IPS-NIHi7 (cell line): ENCODE data around the gene CDH23.

Experiments used
- DNase-seq: peaks from one replicate; pipeline ENCODE4 v3.0.0; 2012; ENCODE audit warnings: mixed read lengths; ENCODE audit errors: extremely low spot score

CDH23 gene

DNA sequence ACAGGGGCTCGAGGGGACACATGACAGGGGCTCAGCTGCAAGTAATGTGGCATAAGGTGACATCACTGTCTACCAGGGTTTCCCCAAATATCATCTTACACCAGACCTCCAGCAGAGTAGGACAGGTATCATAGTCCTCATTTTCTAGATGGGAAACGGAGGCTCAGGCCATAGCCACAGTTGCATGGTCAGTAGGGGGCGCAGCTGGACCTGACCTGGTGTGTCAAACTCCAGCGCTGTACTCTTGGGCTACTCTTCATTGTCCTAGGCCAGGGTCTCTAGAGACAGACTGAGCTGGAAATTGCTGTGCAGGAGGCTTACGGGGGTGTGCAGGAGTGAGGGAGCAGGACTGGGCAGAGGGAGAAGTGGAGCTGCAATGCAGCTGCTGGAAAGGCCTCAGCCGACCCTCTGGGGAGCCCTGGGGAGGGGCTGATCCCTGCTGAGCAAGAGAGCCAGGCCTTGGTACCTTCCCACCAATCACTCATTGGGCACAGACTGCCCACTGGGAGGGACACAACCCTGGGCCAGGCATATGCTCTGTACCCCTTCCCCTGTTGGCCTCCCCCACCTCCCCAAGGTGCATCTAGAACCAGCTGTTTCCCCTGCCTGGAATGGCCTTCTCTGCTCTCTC is 89.9 kb downstream of the CDH23 start:
- peak; percentile 91 for DNase-seq

DNA sequence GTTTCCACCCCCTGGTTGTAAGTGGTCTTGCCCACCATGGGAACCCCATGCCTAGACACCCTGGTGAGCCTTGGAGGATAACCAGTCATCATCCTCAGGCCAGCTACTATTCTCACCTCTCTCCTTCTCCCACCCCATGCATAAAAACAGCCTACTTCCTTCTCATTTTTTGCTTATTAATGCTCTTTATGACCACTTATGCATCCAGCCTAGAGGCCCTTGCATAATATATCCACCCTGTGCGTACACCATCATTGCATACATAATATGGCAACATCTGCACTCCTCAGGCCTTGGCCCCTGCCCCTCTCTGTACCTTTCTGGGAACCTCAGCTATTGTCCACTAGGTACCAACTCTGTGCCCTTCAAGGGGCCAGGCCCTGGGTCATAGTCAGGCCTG is 91.0 kb downstream of the CDH23 start:
- DNase-seq, result no peak

DNA sequence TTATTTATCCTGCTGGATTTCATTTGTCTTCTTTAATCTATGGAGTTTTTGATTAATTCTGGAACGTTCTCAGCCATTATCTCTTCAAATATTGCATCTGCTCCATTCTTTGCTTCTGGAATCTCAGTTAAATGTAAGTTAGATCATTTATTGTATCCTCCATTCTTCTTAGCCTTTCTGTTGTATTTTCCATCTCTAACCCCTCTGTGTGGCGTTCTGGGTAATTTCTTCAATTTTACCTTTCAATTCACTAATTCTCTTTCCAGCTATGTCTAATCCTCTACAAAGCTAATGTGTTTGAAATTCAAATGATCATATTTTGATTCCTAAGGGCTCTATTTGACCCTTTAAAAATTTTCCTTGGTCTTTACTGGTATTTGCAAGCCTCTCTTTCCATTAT is 92.4 kb downstream of the CDH23 start:
- no peak for DNase-seq

DNA sequence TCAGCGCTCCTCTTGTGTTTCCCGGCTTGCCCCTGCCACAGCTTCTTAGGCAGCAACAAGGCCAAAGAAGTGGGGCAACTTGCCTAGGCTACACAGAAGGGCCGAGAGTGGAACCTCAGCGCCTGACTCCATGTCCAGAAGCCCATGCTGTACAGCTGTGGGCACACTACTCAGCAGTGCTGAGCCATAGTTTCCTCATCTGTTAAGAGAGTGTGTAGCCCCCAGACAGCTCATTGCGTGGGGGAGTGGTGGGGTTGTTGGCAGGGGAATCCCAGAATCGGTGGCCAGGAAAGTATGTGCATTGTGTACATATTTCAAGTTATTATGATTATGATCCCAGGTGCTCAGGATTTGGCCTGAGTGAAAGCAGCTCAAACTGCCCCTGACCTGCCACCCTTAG is 96.2 kb downstream of the CDH23 start:
- DNase-seq, result no peak

DNA sequence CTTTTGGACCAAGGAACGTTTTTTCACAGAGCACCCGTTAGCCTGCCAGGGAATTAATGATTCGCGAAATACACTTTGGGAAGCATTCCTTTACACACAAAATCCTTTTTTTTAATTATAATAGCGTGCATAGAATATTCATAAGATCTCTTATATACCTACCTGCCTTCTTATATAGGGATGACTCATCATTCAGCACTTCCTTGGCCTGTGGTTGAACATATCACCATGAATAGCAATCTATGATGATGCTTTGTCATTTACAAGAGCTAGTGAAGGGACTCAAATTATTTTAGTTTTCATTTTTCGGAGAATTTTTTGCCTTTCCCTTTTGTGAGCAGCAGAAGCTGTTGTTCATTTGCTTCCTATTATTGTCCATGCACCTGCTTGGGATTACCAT is 97.0 kb downstream of the CDH23 start:
- no peak for DNase-seq

DNA sequence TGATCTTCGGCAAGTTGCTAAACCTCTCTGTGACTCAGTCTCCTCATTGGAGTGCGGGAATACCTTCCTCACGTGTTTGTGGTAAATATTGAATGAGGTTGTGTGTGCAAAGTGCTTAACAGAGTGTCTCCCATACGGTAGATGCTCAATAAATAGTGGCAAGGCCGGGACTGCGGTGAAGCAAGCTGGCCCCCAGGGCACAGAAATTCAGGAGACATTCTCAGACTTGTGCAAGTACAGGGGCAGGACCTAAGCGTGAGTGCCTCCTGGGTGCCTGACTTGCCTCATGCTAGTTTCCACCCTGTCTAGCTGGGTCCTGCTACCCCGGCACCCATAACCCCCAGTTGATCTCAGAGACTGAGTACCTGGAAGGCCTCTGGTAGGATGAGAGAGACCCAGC is 97.8 kb downstream of the CDH23 start:
- no peak for DNase-seq

DNA sequence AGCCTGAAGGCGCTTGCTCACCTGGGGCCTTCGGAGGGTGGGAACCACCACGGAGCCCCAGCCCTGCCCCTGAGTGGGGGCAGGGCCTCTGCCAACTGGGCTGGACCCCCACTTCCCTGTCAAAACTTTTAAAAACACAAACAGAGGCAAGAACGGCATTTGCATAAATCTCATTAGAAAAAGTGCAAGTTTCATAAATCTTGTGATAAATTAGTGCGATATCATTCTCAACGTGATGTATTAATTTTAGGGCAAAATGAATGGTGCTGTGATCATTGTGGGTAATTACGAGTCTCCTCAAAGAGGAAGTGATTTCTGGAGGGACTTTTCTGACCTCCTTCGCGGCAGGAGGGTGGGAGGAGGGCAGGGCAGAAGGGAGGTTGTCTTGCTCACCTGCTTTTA is 98.3 kb downstream of the CDH23 start:
- DNase-seq, result no peak

DNA sequence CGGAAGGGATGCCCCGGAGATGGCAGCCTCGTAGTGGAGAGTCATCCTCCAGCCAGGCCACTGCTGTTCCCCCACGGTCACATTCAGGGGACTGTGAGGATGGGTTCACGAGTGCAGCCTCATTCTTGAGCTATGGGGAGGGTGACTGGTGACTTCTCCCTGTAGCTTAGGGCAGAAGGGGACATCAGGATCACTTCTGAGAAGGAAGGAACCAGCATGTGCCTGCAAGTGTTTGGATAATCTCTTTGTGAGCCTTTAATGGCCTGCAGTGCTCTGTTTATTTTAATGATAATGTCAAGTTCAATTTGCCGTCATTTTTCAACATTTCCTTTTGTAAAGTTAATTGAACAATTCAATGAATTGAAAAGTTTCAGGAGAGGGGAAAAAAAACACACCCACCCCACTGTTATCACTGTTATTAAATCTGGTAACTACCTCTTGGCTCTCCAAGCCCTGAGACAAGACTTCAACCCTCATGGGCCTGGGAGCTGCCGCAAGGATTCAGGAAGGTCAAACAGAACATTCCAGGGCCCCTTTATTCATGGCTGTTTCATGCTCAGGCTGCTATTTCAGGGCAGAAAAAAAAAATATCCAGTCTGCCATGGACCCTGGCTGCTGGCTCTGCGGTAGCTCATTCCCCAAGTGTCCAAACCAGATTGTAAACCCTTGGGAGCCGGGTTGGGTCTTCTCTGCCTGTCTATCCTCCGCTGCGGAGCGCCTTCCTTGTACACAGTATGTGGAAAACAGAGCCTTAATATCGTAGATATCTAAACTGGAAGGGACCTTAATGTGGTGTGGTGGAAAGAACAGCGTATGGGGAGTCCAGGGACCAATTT is 100.4 kb downstream of the CDH23 start:
- no peak for DNase-seq

DNA sequence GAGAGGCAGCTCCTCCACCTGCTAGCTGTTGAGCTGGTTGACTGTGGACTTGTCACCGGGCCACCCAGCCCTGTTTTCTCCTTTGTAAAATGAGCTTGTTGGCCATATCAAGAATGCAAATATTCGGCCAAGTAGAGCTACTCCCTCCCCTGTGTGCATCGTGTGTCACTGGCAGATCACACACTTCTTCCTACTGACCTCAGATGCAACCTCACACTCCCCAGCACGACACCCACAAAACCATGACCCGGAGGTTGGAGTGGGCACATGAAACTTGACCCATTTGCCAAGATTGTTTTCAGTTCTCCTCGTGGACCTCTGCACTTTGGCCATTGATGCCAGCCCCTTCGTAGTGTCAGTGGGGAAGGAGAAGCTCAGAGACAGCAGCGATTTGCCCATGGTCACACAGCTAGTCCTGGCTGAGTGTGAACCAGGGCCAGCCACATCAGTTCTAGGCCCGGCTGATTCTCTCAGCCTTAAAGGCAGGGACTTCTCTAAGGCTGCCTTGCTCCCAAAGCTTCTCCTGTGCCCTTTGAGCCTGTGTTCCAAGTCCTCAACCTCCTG is 101.1 kb downstream of the CDH23 start:
- DNase-seq, result no peak

DNA sequence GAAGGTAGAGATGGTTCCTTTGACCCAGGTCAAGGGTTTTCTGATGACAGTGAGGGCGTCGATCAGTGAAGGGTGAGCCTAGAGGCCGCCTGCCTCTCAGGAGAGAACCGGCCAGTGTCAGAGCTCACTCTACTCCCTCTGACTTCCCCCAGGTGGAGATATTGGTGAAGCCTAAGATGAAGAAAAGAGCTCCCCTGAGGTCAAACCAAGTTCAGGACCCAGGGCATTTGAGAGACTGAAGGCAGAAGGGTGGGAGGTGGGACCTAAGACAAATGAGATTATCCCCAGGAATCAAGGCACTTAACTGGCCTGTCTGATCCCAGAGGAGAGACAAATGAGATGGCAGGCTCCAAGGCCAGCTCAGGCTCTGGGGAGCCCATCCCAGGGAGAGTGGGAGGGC is 104.7 kb downstream of the CDH23 start:
- peak; percentile 45 for DNase-seq

DNA sequence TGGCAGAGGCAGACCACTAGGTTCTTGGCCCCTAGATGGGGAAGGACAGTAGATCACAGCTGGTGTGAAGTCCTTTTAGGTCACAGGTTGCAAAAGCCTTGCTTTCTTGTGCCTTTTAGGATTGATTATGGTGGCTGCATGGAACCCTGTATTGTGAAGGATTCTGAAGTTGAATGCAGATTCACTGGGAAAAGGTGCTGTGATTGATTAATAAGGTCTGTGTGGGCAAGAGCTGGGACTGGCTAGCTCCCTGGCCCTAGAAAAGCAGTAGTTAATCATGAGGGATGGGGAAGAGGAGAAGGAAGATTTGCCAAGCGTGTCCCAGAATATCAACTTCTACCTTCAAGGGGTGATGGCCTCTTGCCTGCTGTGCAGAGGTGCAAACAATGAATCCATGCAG is 105.5 kb downstream of the CDH23 start:
- DNase-seq, result no peak

DNA sequence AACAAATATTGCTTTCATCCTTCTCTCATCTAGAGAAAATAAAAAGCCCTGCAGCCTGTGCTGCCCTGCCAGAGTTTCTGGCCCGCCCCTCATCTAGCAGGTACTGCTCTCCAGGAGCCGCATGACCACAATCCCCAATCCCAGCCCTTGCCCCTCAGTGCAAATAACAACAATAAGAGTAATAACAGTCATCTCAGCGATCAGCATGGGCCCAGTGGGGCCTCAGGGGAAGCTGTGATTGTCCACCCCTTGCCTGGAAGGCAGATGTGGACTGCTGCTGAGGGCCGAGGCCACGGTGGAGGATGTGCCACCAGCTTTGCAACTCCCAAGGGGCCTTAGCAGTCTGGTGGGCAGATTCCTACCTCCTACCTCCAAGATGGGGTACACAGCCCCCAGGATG is 106.1 kb downstream of the CDH23 start:
- no peak for DNase-seq

DNA sequence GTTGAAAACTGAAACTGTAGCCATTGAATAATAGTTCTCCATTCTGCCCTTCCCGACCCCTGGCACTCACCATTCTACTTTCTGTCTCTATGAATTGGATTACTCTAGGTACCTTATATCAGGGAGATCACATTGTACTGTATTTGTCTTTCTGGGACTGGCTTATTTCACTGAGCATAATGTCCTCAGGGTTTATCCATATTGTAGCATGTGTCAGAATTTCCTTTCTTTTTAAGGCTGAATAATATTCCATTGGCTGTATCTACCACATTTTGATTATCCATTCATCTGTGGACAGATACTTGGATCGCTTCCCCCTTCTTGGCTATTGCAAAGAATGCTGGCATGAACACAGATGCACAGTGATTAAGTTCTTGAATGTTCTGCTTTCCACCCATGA is 107.4 kb downstream of the CDH23 start:
- DNase-seq, result no peak

DNA sequence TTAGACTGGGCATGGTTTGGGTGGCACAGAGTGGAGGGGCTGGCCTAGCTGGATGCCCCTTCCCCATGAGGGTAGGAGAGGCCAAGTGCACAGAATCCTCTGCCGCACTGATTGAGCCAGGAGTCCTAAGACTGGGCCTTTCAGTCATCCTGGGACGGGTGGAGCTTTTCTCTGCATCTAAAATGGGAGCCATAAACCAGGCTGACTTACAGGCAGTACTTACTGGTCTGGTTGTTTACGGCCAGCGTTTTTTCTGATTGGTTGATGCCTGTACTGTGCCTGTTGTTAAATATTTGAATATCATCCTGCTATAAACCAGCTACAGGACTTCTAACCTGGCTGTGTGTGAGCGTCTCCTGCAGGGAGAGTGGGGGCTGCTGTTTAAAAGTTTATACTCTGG is 107.8 kb downstream of the CDH23 start:
- no peak for DNase-seq

DNA sequence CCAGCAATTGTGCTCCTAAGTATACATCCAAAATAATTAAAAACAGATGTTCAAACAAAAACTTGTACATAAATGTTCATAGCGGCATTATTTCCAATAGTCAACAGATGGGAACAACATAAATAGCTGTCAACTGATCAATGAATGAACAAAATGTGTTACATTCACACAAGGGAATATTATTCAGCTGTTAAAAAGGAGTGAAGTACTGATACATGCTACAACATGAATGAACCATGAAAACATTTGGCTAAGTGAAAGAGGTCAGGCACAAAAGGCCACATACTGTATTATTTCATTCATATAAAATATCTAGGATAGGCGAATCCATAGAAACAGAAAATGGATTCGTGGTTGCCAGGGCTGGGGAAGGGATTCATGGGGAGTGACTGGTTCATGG is 109.1 kb downstream of the CDH23 start:
- no peak for DNase-seq

DNA sequence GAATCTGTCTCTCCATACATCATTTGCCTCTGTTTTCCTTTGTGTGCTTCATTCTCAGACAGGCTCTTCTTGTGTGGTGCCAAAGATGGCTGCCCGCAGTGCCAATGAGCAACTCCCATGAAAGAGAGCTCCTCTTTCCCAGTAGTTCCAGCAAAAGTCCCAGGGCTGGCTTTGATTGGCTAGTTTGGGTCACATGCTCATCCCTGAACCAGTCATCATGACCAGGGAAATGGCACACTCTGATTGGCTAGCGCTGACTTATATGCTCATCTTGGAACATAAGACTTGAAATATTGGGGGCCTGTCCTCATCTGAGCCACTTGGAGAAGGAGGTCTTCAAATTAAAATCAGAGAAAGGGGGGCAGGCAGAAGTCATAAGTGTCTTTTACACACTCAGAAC is 112.7 kb downstream of the CDH23 start:
- DNase-seq, result no peak

DNA sequence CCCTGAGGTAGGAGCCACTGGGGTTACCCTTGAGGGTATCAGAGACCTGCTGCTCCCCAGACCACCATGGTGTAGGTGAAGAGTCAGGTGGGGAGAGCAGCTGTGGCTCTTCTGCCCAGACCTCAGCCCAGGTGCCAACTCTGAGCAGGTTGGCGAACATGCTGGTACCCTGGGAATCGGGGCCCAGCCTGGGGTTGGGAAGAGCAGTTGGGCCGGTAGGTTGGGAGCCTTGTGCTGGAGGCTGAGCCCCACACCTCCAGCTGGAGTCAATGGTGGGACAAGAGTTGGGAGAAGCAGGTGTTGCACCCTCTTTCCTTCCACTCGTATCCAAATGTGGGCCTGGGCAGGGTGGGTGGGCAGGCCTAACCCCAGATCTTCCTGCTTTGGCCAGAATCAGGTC is 114.5 kb downstream of the CDH23 start:
- no peak for DNase-seq

DNA sequence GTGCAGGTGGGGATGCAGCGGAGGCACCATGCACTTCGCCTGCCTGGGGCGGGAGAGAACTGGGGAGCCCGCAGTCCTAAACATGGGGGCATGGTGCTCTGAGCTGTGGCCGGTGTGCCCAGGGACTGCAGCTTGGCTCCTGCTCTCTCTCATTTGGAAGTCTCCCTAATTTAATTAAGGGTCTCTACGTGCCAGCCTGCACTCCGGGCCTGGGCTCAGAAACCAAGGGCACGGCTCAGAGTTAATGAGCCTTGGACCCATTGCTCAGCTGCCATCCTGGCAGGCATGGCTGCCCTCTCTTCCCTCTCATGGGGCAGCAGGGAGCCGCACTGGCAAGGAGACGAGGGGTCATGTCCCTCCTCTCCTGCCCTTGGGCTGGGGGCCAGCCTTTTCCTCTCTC is 115.6 kb downstream of the CDH23 start:
- no peak for DNase-seq

DNA sequence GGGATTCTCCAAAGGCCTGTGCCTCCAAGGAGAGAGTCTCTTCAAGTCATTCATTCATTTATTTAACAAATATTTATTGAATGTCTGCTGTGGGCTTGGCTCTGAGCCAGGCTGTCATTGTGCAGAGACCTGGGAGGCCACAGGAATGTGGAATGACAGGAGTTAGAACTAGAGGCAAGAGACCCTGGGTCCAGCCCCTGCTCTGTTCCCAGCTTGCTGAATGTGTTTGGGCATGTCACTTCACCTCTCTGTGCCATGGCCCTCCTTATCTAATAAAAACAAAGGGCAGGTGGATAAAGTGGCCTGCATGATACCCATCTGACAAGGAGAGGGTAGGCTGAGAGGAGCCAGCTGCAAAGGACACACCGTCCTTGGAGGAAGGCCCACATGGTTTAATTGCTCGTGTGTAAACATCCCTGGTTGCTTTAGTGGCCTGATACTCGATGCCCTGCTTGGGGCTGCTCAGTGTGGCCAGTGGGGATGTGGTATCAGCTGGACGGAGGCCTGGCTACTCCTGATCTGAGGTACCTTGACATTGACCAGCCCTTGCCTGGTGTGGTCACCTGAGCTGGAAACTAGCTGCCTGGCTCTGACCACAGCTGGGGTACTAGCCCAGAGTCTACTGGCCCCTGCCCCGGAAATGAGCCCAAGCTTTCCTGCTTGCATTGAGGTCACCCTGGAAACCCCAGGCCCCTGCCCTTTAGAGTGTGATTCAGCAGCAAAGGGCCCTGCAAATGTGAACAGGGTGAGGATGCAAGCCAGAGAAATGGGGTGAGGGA is 116.2 kb downstream of the CDH23 start:
- DNase-seq, result no peak

DNA sequence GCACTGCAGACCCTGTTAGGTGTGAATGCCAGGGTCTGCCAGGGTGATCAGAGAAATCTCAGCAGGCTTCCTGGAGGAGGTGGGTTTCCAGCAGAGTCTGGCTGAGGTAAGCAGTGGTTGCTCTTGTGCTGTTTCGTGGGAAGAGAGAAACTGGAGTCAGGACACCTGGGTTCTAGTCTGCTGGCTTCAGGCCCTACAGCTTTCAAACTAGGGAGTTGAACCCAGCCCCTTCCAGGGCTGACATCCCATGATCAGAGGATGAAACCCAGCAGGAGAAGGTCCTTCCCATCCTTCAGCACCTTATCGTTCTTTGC is 116.8 kb downstream of the CDH23 start:
- no peak for DNase-seq

DNA sequence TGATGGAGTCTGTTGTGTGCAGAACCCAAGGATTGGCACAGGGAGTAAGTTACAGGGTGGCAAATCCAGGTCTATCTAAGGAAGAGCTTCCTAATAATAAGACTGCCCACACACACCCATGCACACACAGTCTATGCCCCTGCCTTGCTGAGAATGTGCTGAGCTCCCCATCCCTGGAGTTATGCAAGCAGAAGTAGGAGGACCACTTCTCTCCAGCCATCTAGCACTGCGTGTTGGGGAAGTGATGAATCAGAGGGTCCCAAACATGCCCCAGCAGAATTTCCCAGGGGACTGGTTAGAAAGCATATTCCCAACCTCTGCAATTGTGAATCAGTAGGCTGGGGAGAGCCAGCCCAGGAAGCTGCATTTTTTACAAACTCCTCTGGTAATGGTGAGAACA is 117.2 kb downstream of the CDH23 start:
- DNase-seq, result no peak

DNA sequence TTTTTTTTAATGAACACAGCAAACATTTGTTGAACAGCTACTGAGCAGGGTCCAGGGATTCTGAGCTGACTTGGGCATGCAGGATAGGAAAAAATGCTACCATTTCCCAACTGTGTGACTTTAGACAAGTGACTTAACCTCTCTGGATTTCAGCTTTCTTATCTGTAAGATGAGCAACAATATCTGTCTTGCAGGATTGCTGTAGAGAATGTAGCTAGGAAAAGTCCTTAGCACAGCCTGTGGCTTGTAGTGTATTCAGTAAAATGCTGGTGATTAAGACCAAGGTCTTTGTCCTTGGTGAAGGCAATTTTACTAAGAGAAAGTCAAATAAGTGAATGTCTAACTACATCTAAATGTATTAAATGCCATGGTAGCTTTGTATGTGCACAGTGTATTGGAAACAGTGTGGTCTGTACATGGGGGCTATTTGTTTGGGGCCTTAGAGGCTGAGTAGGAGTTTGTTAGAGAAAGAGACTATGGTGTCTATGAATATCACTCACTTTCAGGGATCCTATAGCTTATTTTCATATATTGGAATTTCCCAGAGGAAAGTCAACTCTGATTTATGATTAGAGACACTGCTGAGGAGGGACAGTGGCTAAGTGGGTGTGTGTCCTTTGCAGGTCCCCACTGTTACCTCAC is 118.9 kb downstream of the CDH23 start:
- DNase-seq, result no peak
